ENCODE data around the gene FGD2.

The FGD2 gene

GRCh38 chr6:36971921-36972673, 33.4 kb upstream of the FGD2 start:
- no peak for TF ChIP-seq CTCF (IDR thresholded peaks at IDR 0.05; ENCODE audit: borderline replicate concordance, control extremely low read depth, extremely low read depth, insufficient read depth, missing control alignments)
- DNase-seq (ENCODE audit: low spot score), result no peak
- in situ Hi-C loops (cut with MboI; ENCODE audit: low sequenced_read_pairs, unreplicated experiment), result no loop called here

- in situ Hi-C loops (cut with MboI; ENCODE audit: low sequenced_read_pairs, unreplicated experiment), result no loop called here
- DNase-seq (ENCODE audit: low spot score), result no peak
- no peak for TF ChIP-seq CTCF (IDR thresholded peaks at IDR 0.05; ENCODE audit: borderline replicate concordance, control extremely low read depth, extremely low read depth, insufficient read depth, missing control alignments)
These were observed 32.3 kb upstream of the FGD2 start for GRCh38 chr6:36973190-36973589.

- DNase-seq (ENCODE audit: low spot score), result no peak
- in situ Hi-C loops (cut with MboI; ENCODE audit: low sequenced_read_pairs, unreplicated experiment), result no loop called here
- no peak for TF ChIP-seq CTCF (IDR thresholded peaks at IDR 0.05; ENCODE audit: borderline replicate concordance, control extremely low read depth, extremely low read depth, insufficient read depth, missing control alignments)
These were observed 31.8 kb upstream of the FGD2 start for GRCh38 chr6:36973647-36974046.

- no peak for DNase-seq (ENCODE audit: low spot score)
- in situ Hi-C loops (cut with MboI; ENCODE audit: low sequenced_read_pairs, unreplicated experiment), result no loop called here
- TF ChIP-seq CTCF (IDR thresholded peaks at IDR 0.05; ENCODE audit: borderline replicate concordance, control extremely low read depth, extremely low read depth, insufficient read depth, missing control alignments), result no peak
These were observed 30.0 kb upstream of the FGD2 start for GRCh38 chr6:36975231-36976006.

GRCh38 chr6:36976007-36976264, 29.5 kb upstream of the FGD2 start:
- no peak for TF ChIP-seq CTCF (IDR thresholded peaks at IDR 0.05; ENCODE audit: borderline replicate concordance, control extremely low read depth, extremely low read depth, insufficient read depth, missing control alignments)
- in situ Hi-C loops (cut with MboI; ENCODE audit: low sequenced_read_pairs, unreplicated experiment), result no loop called here
- DNase-seq (ENCODE audit: low spot score), result no peak

- TF ChIP-seq CTCF (IDR thresholded peaks at IDR 0.05; ENCODE audit: borderline replicate concordance, control extremely low read depth, extremely low read depth, insufficient read depth, missing control alignments), result no peak
- DNase-seq (ENCODE audit: low spot score), result no peak
- in situ Hi-C loops (cut with MboI; ENCODE audit: low sequenced_read_pairs, unreplicated experiment), result no loop called here
These were observed 28.9 kb upstream of the FGD2 start for GRCh38 chr6:36976509-36976908.
